NK-92 (cell line): ENCODE results near the gene SNX21.
"Not testable (repeated sequence)": the region's sequence is repeated elsewhere in the genome, so short reads cannot be mapped to it uniquely, and the experiment has no call there.

Source experiments
- DNase-seq: peaks from one replicate; lab custom pipeline; 2025; ENCODE audit not compliant: unreplicated experiment; lab: John Stamatoyannopoulos, UW

The SNX21 gene

DNA sequence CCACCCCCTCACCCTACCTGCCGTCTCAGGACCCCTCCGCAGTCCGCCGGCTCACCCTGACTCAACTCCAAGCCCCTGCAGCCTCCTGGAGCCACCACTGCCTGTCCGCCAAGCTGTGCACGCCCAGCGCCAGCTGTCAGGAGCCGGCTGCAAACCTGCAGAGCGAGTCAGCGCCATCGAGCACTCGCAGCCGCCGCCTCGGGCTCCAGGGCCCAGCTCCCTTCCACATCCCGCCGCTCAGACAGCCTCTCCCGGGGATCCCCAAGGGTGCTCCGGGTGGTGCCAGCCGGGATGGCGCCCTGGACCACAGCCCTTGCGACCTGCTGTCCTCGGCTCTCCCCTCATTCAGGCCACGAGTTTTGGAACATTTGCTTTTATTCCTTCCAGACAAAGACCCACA is 10.7 kb upstream of the SNX21 start:
- DNase-seq, result no peak

DNA sequence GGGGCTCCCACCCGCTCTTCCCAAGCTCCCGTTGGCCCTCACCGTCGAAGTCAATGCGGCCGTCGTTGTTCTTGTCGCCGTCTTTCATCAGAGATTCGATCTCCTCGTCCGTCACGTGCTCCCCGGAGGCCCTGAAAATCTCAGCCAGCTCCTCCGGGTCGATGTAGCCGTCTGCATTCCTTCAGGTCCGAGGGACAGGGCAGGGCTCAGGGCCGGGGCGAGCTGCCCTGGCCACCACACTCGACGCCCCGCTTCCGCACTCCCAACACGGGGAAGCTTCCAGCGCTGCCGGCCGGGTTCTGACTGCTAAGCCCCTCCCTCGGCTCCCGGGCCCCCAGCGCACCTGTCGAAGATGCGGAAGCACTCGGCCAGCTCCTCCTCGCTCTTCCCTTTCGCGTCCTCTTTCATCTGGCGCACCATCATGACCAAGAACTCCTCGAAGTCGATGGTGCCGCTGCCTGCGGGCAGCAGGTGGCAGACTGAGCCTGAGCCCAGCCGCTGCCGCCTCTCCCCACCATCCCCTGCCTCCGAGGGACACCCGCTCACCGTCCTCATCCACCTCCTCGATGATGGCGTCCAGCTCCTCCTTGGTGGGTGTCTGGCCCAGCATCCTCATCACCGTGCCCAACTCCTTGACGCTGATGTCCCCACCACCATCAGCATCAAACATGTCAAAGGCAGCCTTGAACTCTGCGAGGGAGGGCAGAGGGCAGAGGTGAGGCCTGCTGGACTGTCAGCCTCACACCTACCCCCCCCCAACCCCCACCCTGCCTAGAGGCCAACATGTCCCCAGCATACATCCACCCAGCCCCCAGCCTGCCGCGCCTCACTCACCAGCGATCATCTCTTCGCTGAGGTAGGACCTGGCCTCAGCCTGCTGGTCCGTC is 9.4 kb upstream of the SNX21 start:
- no peak for DNase-seq

DNA sequence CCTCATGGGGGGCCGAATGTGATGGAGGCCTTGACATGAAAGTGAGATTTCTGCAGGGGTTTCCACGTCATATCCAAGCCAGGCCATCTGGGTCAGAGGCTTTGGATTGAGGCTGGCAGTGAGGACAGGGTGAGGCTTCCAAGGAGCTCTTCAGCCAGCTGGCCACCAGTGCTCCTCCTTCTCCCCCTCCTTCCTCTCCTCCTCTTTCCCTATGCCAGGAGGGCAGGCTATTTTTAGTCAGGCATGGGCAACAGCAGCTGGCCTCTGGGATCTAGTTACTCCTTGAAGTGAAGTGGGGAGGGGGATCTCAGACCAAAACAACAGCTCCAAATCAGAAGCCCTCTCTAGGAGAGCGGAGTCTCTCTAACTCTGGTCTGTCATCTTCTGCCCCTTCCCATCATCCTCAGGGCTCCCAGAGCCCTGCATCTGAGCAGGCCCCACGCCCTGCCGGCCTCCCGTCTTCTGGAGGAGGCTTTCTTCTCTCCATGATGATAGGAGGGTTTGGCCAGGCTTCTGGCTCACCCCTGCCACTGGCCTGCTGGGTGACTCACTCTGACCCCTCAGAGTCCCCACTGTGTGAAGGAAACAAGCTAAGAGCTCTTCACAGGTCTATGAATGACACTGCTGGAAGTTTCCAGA is 7.1 kb upstream of the SNX21 start:
- no peak for DNase-seq

GRCh38 chr20:45827030-45827652 is 6.5 kb upstream of the SNX21 start, which contains the start of gene TNNC2:
Gene TNNC2 (minus strand): TSS chr20:45827312. CDS start chr20:45827248, 64 bp downstream.
- no peak for DNase-seq

- no peak for DNase-seq
Measured at GRCh38 chr20:45827712-45828111, 5.9 kb upstream of the SNX21 start.

DNA sequence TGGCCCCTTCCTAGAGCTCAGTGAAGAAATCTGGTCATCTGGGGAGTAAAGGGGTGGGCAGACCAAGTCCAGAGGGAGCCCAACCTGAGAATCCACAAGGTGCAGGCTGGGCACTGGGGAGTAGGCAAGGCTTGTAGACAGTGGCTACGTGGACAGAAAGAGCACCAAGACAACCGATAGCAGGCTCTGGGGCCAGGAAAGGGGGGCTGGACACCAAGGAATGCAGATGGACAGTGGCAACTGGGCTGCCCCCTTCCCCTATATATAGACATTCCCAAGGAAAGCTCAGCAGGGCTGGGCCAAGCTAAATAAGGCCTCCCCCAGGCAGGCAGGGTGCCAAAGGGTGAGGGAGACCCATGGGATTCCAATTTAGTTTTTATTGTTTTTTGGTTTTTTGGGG is 5.0 kb upstream of the SNX21 start:
- no peak for DNase-seq

DNA sequence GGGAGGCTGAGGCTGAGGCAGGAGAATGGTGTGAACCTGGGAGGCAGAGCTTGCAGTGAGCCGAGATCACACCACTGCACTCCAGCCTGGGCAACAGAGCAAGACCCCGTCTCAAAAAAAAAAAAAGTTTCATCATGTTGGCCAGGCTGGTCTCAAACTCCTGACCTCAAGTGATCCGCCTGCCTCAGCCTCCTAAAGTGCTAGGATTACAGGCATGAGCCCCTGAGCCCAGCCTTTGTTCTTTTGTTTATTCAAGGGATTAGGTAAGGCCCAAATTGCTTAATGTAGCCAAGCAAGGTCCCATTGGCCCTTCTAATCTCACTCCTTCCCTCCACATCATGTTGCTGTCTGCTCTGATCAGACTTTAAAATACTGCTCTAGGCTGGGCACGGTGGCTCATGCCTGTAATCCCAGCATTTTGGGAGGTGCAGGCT is 3.9 kb upstream of the SNX21 start:
- DNase-seq, result not testable (repeated sequence)

GRCh38 chr20:45832619-45833018 is 980 bp upstream of the SNX21 start:
- no peak for DNase-seq

GRCh38 chr20:45833883-45834796 is 541 bp downstream of the SNX21 start:
- no peak for DNase-seq

DNA sequence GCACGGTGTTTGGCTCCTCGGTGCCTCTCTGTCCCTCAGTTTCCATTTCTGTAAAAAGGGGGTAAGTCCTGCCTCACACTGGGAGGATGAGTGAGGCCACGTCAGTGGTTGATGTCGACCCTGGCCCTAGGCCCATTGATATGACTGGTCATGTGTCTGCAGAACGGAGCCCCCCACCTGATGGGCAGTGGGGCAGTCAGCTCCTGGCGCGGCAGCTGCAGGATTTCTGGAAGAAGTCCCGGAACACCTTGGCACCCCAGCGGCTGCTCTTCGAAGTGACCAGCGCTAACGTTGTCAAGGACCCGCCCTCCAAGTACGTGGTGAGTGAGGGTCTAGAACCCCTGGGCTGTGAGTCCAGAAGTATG is 1.2 kb downstream of the SNX21 start:
- no peak for DNase-seq

DNA sequence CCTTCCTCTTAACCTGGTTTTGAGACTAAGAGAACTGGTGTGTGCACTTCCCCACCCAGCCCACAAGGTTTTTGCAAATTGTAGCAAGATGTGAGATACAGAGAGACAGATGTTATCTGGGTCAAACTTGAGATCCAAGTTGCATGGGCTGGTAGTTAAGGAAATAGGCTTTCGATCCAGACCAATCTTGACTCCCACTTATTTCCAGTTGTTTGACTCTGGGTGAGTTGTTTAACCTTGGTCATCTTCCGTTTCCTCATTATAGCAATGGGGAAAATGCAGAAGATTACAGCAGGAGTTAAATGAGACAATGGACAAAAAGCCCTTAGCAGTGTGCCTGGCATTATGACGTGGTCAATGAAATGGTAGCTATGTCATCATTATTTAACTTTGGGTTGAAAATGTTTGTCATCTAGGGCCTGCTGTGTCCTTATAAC is 1.7 kb downstream of the SNX21 start:
- DNase-seq, result no peak

GRCh38 chr20:45835825-45836224 is 2.2 kb downstream of the SNX21 start:
- no peak for DNase-seq

DNA sequence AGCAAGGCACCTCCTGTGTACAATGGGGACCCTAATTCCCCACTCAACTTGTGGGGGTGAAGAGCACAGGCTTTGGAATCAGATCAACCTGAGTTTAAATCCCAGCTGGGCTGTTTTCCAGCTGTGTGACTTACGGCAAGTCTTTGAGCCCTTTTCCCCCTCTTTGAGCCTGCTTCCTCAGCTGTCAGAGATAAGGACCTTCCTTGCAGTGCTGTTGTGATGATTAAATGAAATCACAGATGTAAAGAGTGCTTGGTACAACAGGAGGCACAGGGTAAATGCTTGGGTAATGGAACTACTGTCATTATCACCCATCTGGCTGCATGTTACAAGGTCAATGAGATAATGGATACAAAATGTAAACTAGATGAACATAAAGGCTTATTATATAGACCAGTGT is 3.2 kb downstream of the SNX21 start:
- no peak for DNase-seq

DNA sequence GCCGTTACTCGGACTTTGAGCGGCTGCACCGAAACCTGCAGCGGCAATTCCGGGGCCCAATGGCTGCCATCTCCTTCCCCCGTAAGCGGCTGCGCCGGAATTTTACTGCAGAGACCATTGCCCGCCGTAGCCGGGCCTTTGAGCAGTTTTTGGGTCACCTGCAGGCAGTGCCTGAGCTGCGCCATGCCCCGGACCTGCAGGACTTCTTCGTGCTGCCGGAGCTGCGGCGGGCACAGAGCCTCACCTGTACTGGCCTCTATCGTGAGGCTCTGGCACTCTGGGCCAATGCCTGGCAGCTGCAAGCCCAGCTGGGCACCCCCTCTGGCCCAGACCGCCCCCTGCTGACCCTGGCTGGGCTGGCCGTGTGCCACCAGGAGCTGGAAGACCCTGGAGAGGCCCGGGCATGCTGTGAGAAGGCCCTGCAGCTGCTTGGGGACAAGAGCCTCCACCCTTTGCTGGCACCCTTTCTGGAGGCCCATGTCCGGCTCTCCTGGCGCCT is 7.2 kb downstream of the SNX21 start:
- DNase-seq, result no peak

- no peak for DNase-seq
Measured at GRCh38 chr20:45841407-45842129, 8.0 kb downstream of the SNX21 start.

GRCh38 chr20:45842169-45842812 is 8.7 kb downstream of the SNX21 start:
- DNase-seq, result no peak

DNA sequence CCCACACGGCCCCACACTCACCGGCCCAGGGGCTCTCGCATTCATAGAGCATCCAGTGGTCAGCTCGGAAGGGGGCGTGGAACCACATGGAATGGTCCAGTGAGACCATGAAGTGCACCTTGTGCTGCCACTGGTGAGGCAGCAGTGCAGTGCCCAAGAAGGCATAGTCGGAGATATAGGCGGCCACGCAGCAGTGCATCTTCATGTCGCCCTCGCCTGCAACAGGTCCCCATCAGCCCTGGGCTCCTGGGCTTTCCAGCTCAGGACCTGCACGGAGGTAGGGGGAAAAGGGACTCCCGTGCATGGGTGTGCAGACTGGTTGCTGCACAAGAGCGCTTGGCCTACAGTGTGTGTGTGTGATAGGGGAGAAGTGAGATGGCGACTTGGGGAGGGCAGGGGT is 9.9 kb downstream of the SNX21 start:
- DNase-seq, result no peak

- DNase-seq, result no peak
Measured at GRCh38 chr20:45845452-45845851, 11.9 kb downstream of the SNX21 start.

GRCh38 chr20:45848421-45848820 is 14.8 kb downstream of the SNX21 start:
- no peak for DNase-seq
